ES-I3 (cell line): ENCODE results near the gene RAI14.

ENCODE experiments used
- H3K36me3 ChIP-seq: 2 replicates; pipeline ENCODE4 v1.6.1; 2013; ENCODE audit warnings: mild to moderate bottlenecking, low read length, control low read depth, moderate library complexity; ENCODE audit not compliant: insufficient read depth
- H3K4me1 ChIP-seq: 2 replicates; pipeline ENCODE4 v1.6.1; 2013; ENCODE audit warnings: mild to moderate bottlenecking, control low read depth, low read length; ENCODE audit not compliant: insufficient read depth
- H3K9ac ChIP-seq: 2 replicates; pipeline ENCODE4 v1.6.1; 2013; ENCODE audit warnings: low read depth, mild to moderate bottlenecking, low read length, moderate library complexity
- H3K9me3 ChIP-seq: 2 replicates; pipeline ENCODE4 v1.6.1; 2013; ENCODE audit warnings: mild to moderate bottlenecking, low read length, moderate library complexity; ENCODE audit not compliant: control insufficient read depth, insufficient read depth

RAI14 gene

DNA sequence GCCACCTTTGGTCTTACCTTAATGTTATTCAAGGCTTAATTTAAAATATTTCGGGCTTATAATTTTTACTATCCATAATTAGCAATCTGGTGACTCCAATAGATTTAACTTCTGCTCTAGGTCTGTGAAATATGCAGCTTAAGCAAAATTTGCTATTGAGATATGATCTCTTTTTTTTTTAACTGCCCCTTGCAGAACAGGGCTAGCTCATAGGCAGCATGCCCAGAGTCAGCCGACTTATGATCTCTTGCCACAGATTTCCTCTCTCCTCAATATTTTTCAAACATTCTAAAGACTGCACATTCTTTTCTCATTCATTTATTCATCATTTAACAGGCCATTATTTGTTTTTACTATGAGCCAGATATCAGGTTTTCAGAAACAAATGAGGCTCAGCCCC lies 187.4 kb downstream of the RAI14 start:
- Histone ChIP-seq H3K9ac (no peak overlapping the region), H3K4me1 (no peaks in the 10 kb centered on the region), H3K36me3 (peaks cover 15% of the 10 kb centered on the region; the same call in 1 of the 2 replicates), H3K9me3 (no peaks in the 10 kb centered on the region)

DNA sequence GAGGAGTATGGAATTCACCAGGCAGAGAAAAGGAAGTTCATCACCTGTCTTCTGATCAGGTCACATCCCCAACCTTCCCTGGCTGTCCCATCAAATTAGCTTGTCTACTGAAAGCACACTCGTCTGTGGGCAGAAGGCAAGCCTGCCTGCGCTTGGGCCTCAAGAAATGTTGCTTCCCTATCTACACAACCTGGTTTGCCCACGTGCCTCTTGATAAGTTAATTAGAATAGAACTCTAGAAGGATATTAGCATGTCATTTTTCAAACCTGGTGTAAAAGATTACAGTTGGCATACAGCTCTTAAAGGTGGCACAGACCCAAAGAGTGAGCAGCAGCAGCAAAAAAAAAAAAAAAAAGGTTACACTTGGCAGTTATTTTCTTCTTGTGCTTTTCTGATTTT lies 188.0 kb downstream of the RAI14 start:
- Histone ChIP-seq H3K9me3 (no peaks in the 10 kb centered on the region), H3K9ac (no peak overlapping the region), H3K36me3 (peaks cover 17% of the 10 kb centered on the region; the same call in 1 of the 2 replicates), H3K4me1 (no peaks in the 10 kb centered on the region)

DNA sequence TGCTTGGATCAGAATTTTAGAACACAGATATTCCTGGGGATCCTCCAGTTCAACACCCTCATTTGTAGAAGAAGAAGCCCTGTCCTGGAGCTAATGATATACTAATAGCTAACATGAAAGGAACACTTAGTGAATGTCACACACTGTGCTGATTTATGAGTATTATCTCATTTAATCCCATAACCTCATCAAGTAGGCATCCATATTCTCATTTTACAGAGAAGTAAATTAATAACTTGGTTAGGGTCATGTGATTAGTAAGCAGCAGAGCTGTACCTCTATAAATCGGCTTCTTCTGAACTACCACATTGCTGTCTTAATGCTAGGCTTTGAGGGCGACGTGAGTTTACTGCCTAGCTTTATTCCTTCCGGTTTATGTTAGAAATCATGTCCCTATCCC lies 188.9 kb downstream of the RAI14 start:
- H3K4me1 ChIP-seq, result no peaks in the 10 kb centered on the region
- no peaks in the 10 kb centered on the region for H3K9me3 ChIP-seq
- no peak overlapping the region for H3K9ac ChIP-seq
- peaks cover 17% of the 10 kb centered on the region; the same call in 1 of the 2 replicates for H3K36me3 ChIP-seq

DNA sequence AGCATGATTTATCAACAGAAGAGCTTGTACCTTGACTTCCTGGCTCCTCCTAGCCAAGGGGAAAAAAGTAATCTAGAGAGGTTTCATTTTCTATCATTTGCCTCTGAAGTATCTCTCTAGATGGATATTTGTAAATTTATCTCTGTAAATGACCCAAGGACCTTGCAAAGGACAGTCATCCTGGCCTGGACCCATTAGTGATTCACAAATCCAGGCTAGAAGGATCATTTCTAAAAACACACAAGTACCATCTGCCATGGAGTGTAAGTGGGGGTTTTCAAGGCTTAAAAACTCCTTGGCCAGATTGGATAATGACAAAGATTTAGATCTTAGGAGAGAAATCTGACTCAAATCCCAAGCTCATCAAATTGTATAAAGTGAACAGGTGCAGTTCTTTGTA lies 190.9 kb downstream of the RAI14 start:
- Histone ChIP-seq H3K9me3 (no peaks in the 10 kb centered on the region), H3K4me1 (no peaks in the 10 kb centered on the region), H3K36me3 (peaks cover 14% of the 10 kb centered on the region; the same call in 1 of the 2 replicates), H3K9ac (no peak overlapping the region)

DNA sequence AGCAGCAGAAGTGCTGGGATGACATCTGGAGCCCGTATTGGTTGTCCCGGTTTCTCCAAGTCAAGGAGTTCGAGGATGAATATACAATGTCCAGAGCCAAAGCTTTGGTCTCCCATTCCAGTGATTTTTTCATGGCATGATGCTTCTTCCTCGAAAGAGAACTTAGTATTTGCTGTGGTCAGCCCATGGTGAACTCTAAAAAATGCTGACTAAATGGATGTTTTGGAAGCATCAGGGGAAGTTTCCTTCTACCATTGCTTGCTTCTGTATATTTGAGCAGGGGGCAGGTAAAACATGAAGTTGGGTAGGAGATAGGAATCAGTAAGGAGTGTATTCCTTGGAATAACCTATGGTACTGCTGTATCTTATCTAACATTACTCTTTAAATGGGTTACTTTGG lies 191.4 kb downstream of the RAI14 start:
- H3K4me1 ChIP-seq, result no peaks in the 10 kb centered on the region
- H3K9ac ChIP-seq, result no peak overlapping the region
- H3K36me3 ChIP-seq, result peaks cover 14% of the 10 kb centered on the region; the same call in 1 of the 2 replicates
- no peaks in the 10 kb centered on the region for H3K9me3 ChIP-seq

DNA sequence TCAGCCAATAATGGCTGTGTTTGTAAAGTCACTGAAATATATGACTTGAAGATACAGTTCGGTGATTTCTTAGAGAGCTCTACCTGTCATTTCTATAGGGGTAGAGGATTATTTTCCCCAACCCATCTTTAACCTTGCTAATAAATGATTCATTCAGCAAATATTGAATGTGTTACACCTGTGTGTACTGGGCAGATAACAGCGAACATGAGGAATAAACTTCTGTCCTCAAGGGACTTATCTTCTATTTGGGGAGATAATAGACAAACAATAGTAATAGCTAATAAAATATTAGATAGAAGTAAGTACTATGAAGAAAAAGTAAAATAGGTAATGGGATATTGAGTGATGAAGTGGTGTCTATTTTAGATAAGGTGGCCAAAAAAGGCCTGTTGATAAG lies 192.1 kb downstream of the RAI14 start:
- H3K4me1 ChIP-seq, result no peaks in the 10 kb centered on the region
- no peak overlapping the region for H3K9ac ChIP-seq
- H3K9me3 ChIP-seq, result no peaks in the 10 kb centered on the region
- peaks cover 14% of the 10 kb centered on the region; the same call in 1 of the 2 replicates for H3K36me3 ChIP-seq

DNA sequence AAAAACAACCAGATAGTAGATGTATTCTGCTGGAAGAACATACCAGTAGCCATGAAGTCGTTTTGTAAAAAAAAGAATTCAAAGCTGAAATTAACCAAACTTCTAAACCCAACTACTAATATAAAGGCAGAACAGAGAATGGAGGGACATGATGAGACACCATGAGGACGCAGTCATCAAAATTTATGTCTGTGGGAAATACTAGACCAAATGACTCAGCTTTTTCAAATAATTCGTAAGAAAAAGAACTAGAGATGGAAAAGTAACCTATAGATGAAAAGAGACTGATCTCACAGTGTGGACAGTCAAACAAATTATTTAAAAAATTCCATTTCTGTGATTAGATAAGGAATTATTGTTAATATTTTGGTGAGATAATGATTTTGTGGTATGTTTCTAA lies 193.1 kb downstream of the RAI14 start:
- peaks cover 14% of the 10 kb centered on the region; the same call in 1 of the 2 replicates for H3K36me3 ChIP-seq
- no peaks in the 10 kb centered on the region for H3K4me1 ChIP-seq
- no peak overlapping the region for H3K9ac ChIP-seq
- H3K9me3 ChIP-seq, result no peaks in the 10 kb centered on the region

DNA sequence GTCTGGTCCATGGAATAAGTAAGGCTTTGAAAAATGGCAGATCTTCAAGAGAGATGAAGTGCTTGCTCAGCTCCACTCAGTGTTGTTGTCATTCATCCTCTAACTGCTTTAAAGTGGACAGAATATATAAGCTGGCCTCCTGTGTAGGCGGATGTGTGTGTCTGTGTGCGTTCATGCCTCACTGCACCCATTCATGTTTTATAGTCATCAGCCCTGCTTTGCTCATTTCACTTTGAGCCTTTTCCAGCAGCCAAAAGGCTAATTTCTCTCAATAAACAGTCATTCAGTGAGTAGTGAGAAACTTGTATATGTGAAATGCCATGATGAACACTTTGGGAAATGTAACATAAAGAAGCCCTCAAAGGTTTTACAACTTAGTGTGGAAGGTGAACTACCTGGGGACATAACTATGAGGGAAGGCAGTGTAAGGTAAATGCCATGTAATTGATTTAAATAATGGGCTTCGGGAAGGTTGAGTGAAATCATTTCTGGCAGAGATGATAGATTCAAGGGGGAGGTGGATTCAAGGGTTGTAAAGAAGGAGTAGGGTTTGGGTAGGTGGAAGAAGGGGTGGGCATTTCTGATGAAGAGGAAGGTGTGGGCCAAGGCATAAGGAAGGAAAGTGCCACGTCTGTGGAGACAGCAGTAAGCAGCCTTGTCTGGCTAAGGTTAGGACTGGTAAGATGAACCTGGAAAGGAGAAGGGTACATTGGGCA lies 198.5 kb downstream of the RAI14 start:
- no peaks in the 10 kb centered on the region for H3K36me3 ChIP-seq
- H3K4me1 ChIP-seq, result no peaks in the 10 kb centered on the region
- no peak overlapping the region for H3K9ac ChIP-seq
- no peaks in the 10 kb centered on the region for H3K9me3 ChIP-seq

DNA sequence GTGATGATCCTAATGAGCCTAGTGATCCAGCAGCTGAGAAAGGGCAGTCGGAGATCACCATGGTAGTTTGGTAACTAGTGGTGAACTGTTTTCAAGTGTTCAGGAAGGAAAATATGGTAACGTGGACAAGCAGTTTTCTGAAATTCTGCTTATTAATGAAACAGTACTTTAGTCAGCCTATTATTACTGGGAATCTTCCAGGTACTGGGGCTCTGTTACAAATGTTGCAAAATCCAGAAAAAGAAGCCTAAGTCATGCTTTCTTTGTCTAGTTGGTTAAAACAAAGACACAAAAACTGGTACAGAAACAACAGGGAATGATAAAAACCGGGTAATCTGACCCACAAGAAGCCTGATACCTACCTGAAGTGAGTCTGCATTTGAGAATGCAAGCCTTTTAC lies 201.0 kb downstream of the RAI14 start:
- no peak overlapping the region for H3K9ac ChIP-seq
- H3K36me3 ChIP-seq, result no peaks in the 10 kb centered on the region
- H3K4me1 ChIP-seq, result no peaks in the 10 kb centered on the region
- no peaks in the 10 kb centered on the region for H3K9me3 ChIP-seq

DNA sequence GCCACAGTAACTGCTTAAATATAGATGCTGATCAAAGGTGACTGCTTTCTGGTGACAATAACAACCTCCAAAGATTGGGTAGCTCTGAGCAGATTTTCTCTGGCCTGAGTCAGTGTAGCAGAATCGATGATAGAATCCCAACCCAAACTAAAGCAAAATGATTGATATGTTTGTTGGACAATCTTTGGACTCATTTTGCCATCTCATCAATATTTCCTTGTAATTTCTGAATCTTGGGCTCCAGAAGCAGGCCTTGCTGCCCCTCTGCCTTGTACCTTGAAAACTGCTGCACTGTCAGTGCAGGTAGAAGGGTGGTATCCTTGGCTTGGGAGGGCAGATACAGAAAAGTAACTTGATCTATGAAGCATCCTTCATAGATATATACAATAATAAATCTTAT lies 201.8 kb downstream of the RAI14 start:
- no peaks in the 10 kb centered on the region for H3K9me3 ChIP-seq
- peaks cover 1% of the 10 kb centered on the region; the same call in 1 of the 2 replicates for H3K4me1 ChIP-seq
- H3K36me3 ChIP-seq, result no peaks in the 10 kb centered on the region
- no peak overlapping the region for H3K9ac ChIP-seq

DNA sequence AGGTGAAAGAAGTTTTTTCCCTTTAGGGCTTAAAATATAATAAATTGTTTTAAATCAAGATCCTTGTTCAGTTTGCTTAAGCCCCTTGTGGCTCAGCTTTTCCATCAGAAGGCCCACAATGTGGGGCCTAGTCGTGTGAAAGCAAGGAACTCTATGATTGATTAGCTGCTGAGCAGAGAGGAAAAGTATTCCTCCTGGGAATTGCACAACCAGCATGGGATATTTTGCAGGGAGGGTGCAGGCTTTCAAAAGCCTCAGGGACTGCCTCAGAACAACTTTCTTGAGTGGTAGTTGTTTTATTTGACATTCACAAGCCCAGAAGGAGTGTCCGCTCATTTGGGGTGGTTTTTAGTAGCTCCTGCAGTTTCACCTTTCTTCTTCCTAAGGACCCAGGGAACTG lies 202.7 kb downstream of the RAI14 start:
- H3K9ac ChIP-seq, result no peak overlapping the region

DNA sequence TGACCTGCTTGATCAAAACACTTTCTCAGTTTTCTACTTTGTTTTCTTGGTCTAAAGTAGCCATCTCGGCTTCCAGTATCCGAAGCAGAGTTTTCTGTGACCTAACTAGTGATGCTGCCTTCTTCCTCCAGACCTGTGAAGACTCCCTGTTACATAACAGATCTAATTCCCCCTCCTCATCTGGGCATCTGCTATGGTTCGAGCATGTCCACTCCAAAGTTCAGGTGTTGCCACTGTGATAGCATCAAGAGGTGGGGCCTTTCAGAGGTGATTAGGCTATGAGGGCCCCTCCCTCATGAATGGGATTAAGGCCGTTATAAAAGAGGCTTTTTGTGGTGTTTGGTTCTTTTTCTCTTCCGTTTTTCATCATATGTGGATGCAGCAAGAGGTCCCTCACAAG lies 203.1 kb downstream of the RAI14 start:
- no peaks in the 10 kb centered on the region for H3K9me3 ChIP-seq
- H3K36me3 ChIP-seq, result no peaks in the 10 kb centered on the region
- H3K9ac ChIP-seq, result no peak overlapping the region
- H3K4me1 ChIP-seq, result peaks cover 11% of the 10 kb centered on the region

More for the DNA sequence above, 202.7 kb downstream of the RAI14 start:
- Histone ChIP-seq H3K36me3 (no peaks in the 10 kb centered on the region), H3K4me1 (peaks cover 10% of the 10 kb centered on the region), H3K9me3 (no peaks in the 10 kb centered on the region)

DNA sequence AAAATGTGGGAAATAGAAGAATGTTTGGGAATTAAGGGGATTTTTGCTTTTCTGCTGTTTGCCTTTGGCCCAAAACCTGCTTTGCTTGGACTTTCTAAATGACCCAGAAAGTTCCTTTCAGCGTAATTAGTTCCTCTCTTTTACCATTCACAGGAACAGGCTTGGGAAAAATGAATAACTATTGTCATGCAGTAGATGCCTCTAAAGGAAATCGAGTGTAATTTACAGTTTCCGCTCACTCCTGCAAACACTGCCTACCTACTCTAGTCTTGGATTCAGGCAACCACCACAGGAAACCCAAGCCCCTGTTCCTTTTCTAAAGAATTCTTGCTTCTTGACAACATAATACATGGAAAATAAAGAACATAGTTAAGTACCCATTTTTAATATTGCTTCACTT lies 207.8 kb downstream of the RAI14 start:
- peaks cover 23% of the 10 kb centered on the region for H3K4me1 ChIP-seq
- H3K36me3 ChIP-seq, result no peaks in the 10 kb centered on the region
- H3K9me3 ChIP-seq, result no peaks in the 10 kb centered on the region
- no peak overlapping the region for H3K9ac ChIP-seq

DNA sequence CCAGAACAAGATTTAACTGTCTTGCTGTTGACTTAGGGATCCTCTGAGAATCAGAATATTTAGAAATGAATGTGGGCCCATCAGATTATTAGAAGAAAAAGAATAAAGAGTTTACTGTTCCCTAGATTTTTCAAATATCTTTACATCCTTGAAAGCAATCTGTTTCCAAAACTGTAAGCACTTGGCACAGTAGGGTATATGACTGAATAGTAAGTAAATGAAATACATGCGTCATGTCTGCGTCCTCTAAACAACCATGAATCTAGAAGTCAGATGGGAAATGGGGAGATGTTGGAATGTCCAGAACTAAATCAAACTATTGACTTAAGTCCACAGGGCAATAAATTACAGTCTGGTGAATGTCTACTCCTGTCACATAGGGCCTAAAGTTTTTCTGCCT lies 209.0 kb downstream of the RAI14 start:
- Histone ChIP-seq H3K9me3 (no peaks in the 10 kb centered on the region), H3K4me1 (peaks cover 23% of the 10 kb centered on the region)

DNA sequence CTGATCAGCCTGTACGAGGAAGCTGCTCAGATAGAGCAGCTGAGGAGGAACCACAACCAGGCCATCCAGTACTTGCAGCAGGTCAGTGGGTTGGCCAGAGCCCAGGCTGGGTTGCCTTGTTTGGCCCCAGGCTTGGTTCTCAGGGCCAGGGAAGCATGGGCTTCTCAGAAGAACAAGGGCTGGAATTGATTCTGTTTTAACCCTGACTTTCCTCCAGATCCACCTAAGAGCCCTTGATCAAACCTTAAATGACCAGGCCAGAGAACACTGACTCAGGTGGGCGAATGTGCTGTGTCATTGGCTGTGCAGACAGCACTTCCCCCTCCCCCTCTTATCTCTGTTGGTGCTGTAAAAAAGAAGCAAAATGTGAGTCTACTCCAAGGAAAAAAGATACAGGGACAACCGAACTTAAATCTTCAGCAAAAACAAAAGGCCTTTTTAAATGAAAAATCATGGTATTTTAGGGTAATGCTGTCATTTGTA lies 210.9 kb downstream of the RAI14 start:
- no peaks in the 10 kb centered on the region for H3K36me3 ChIP-seq
- H3K9ac ChIP-seq, result no peak overlapping the region
- H3K4me1 ChIP-seq, result peaks cover 23% of the 10 kb centered on the region
- 0 out of 2 replicates have a peak, but pooled peaks cover 3% of the 10 kb centered on the region for H3K9me3 ChIP-seq

More for the DNA sequence above, 209.0 kb downstream of the RAI14 start:
- H3K9ac ChIP-seq, result no peak overlapping the region
- H3K36me3 ChIP-seq, result no peaks in the 10 kb centered on the region
